OCI-LY7 (cell line): Measurements from ENCODE around the gene ANKRD13D. TPM values are rescaled to one million over a fixed set of nuclear protein-coding genes. Genes with fewer than 3 reads are reported as not detected.

Experiments
- BruUV-seq: library from RNA; stranded (reverse); fragments of 400-500 nt; replicated peaks from 2 replicates; lab custom pipeline; 2021; lab: Mats Ljungman, UMichigan
- CTCF ChIA-PET: fragments of 300-600 bp; sonication (Branson Sonifier 250); formaldehyde crosslinking; loops from one replicate; lab custom pipeline; 2022; ENCODE audit warnings: antibody characterized with exemption; ENCODE audit not compliant: unreplicated experiment; lab: Charles Lee
- POLR2A ChIA-PET: fragments of 300-600 bp; sonication (Branson Sonifier 250); formaldehyde crosslinking; loops from one replicate; lab custom pipeline; 2022; ENCODE audit warnings: antibody characterized with exemption; lab: Charles Lee
- DNase-seq: peaks from one replicate; pipeline ENCODE4 v3.0.0-alpha.2; 2015; ENCODE audit warnings: low spot score
- H2AFZ ChIP-seq: fragments of 200-600 bp; sonication (generic), shearing (Covaris generic); 2 replicates; pipeline ENCODE4 v1.6.1; 2014; ENCODE audit warnings: mild to moderate bottlenecking, antibody characterized with exemption, low read length, moderate library complexity
- H3K27ac ChIP-seq: fragments of 200-600 bp; sonication (generic); 2 replicates; pipeline ENCODE4 v1.5.1; 2014; ENCODE audit warnings: mixed run types, low read depth, mild to moderate bottlenecking, moderate library complexity, low read length, inconsistent platforms; ENCODE audit not compliant: poor library complexity, severe bottlenecking
- H3K36me3 ChIP-seq: fragments of 200-600 bp; sonication (generic); 2 replicates; pipeline ENCODE4 v1.6.1; 2014; ENCODE audit warnings: mild to moderate bottlenecking, antibody characterized with exemption, low read length, moderate library complexity, mixed read lengths; ENCODE audit not compliant: insufficient read depth
- H3K4me1 ChIP-seq: fragments of 200-600 bp; sonication (generic); 2 replicates; pipeline ENCODE4 v1.5.1; 2014; ENCODE audit warnings: mild to moderate bottlenecking, low read length; ENCODE audit not compliant: insufficient read depth, poor library complexity, severe bottlenecking
- H3K4me2 ChIP-seq: fragments of 200-600 bp; sonication (generic); 2 replicates; pipeline ENCODE4 v1.6.1; 2014; ENCODE audit warnings: mild to moderate bottlenecking, low read length
- H3K4me3 ChIP-seq: fragments of 200-600 bp; sonication (generic); 2 replicates; pipeline ENCODE4 v1.5.1; 2014; ENCODE audit warnings: mild to moderate bottlenecking, low read depth, low read length; ENCODE audit not compliant: poor library complexity, severe bottlenecking
- H3K79me2 ChIP-seq: fragments of 200-600 bp; sonication (generic); 2 replicates; pipeline ENCODE4 v1.6.1; 2016; ENCODE audit warnings: low read depth, mild to moderate bottlenecking, low read length, moderate library complexity, mixed read lengths; ENCODE audit not compliant: insufficient read depth
- H3K9me2 ChIP-seq: fragments of 200-600 bp; sonication (generic); 2 replicates; pipeline ENCODE4 v1.6.1; 2016; ENCODE audit warnings: mild to moderate bottlenecking, low read length, mixed read lengths; ENCODE audit not compliant: insufficient read depth
- H3K9me3 ChIP-seq: fragments of 200-600 bp; sonication (generic); 2 replicates; pipeline ENCODE4 v1.6.1; 2014; ENCODE audit warnings: mild to moderate bottlenecking, mixed run types, low read length, mixed read lengths
- H4K20me1 ChIP-seq: fragments of 200-600 bp; sonication (generic); 2 replicates; pipeline ENCODE4 v1.6.1; 2014; ENCODE audit warnings: mild to moderate bottlenecking, antibody characterized with exemption, low read length, moderate library complexity, mixed read lengths; ENCODE audit not compliant: insufficient read depth
- EZH2phosphoT487 ChIP-seq: fragments of 200-600 bp; sonication (generic); IDR thresholded peaks from 2 replicates; pipeline ENCODE4 v1.6.1; 2018; ENCODE audit warnings: low read depth, borderline replicate concordance, mild to moderate bottlenecking, mixed run types, antibody characterized with exemption, low read length, moderate library complexity, mixed read lengths
- intact Hi-C: fragments of 100-400 bp; cut with micrococcal nuclease; formaldehyde crosslinking; loops from one replicate; pipeline ENCODE4 v1.10.0; 2022; ENCODE audit not compliant: unreplicated experiment
- total RNA-seq, 2 experiments: library from RNA; depleted of rRNA in 1 of 2; stranded (reverse); fragments of >200 nt in 1 of 2; shearing (Covaris generic) in 1 of 2; gene quantifications; 2 replicates each; pipeline ENCODE4 v1.2.3, GENCODE V29; 2014 to 2022
- TF ChIP-seq, protein P1 (sequence below): fragments of 200-600 bp; sonication (generic); conservative IDR thresholded peaks from 2 replicates; pipeline ENCODE4 v1.5.1; 2014; ENCODE audit warnings: mild to moderate bottlenecking, antibody characterized with exemption, low read length, moderate library complexity, mixed read lengths

Gene ANKRD13D
- total RNA-seq, 2 experiments from 2014 or later = 119 to 136 TPM

DNA sequence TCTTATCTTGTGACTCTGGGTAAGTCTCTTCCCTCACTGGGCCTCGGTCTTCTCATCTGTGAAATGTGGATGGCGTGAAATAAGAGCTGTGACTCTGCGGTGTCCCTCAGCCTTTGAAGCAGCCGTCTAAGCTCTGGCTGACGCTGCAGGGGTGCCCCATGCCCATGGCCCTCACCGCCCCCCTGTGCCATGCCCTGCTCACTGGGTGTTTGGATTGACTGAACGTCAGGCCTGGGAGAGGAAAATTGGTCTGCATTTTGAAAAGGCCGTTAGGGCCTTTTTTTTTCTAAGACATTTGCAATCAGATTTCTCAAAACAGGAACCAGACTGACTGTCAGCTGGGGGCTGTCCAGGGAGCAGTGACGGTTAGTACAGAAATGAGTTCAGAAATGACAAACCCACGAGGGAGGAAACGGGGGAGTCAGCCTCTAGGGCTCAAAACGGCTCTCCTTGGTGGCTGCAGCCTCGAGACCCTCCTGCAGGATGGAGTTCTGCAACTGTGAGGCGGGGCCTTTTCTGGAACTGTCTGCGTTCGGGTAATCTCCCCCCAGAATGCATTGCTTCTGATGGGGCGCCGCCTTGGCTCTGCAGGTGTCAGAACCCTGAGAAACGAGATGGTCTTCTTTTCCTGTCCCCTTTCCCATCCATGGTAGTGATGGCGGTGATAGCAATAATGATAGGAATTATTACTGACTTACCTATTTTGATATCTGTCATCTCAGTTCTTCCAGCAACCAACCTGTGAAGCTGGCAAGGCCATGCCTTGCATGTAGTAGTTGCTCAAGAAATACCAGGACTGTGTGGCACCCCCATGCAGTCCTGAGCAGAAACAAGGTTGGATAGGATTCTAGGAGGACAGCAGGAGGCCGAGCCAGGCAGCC, 20.8 kb upstream of the ANKRD13D start:
- TF ChIP-seq, protein P1, sequence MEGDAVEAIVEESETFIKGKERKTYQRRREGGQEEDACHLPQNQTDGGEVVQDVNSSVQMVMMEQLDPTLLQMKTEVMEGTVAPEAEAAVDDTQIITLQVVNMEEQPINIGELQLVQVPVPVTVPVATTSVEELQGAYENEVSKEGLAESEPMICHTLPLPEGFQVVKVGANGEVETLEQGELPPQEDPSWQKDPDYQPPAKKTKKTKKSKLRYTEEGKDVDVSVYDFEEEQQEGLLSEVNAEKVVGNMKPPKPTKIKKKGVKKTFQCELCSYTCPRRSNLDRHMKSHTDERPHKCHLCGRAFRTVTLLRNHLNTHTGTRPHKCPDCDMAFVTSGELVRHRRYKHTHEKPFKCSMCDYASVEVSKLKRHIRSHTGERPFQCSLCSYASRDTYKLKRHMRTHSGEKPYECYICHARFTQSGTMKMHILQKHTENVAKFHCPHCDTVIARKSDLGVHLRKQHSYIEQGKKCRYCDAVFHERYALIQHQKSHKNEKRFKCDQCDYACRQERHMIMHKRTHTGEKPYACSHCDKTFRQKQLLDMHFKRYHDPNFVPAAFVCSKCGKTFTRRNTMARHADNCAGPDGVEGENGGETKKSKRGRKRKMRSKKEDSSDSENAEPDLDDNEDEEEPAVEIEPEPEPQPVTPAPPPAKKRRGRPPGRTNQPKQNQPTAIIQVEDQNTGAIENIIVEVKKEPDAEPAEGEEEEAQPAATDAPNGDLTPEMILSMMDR = no peak
- no peak for TF ChIP-seq EZH2phosphoT487
- ChIA-PET POLR2A (interaction anchor here (0.7 to 2.4 kb wide), 2 partner anchors 9 to 83 kb away, joined by 3 to 10 read pairs; no protein-coding TSS in a partner anchor), CTCF (interaction anchor here (0.5 to 1.1 kb wide), 2 partner anchors 9 to 141 kb away, joined by 3 to 6 read pairs; no protein-coding TSS in a partner anchor)
- peak; percentile 92 for DNase-seq
- peaks cover 86% of the 10 kb centered on the region for H3K4me1 ChIP-seq
- H3K79me2 ChIP-seq = peaks cover 67% of the 10 kb centered on the region
- peak overlapping the region; percentile 97 for H3K4me2 ChIP-seq
- H2AFZ ChIP-seq = no peak overlapping the region
- H3K27ac ChIP-seq = peak overlapping the region; percentile 98
- no peaks in the 10 kb centered on the region for H3K9me2 ChIP-seq
- H3K4me3 ChIP-seq = peak overlapping the region; percentile 87
- H3K36me3 ChIP-seq = peaks cover 65% of the 10 kb centered on the region
- H4K20me1 ChIP-seq = peaks cover 7% of the 10 kb centered on the region; the same call in 1 of the 2 replicates
- intact Hi-C loops = loop anchor here (1.0 to 5.0 kb wide), 4 partner anchors 9 to 379 kb away; partner anchors contain the start of genes CDK2AP2 and PITPNM1
- no TSS peak for BruUV-seq
- no peaks in the 10 kb centered on the region for H3K9me3 ChIP-seq

DNA sequence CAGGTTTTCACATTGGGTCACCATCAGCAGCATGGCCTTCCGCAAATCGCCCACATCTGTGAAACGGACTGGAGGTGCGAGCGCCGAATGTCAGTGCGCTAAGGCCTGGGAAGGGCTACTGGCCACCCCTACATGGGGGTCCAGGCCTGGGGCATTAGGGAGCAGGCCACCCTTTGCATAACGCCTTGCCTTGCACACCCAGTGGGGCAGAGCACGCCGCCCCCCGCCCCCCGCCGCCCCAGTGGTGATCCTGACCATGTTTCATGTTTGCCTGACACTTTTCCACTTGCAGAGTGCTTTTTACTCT, 20.2 kb upstream of the ANKRD13D start:
- CTCF ChIA-PET = no interaction called here
- no peaks in the 10 kb centered on the region for H3K9me3 ChIP-seq
- H3K9me2 ChIP-seq = no peaks in the 10 kb centered on the region
- H2AFZ ChIP-seq = no peak overlapping the region
- TF ChIP-seq EZH2phosphoT487 = no peak
- TF ChIP-seq, protein P1 = no peak
- BruUV-seq = no TSS peak
- peak overlapping the region; percentile 97 for H3K4me2 ChIP-seq
- H4K20me1 ChIP-seq = peaks cover 7% of the 10 kb centered on the region; the same call in 1 of the 2 replicates
- H3K4me1 ChIP-seq = peaks cover 86% of the 10 kb centered on the region
- peaks cover 72% of the 10 kb centered on the region for H3K79me2 ChIP-seq
- H3K4me3 ChIP-seq = peak overlapping the region; percentile 87
- intact Hi-C loops = loop anchor here (1.0 to 5.0 kb wide), 4 partner anchors 8 to 378 kb away; partner anchors contain the start of genes CDK2AP2 and PITPNM1
- POLR2A ChIA-PET = interaction anchor here (1.6 kb wide), 1 partner anchor 19 kb away, joined by 5 read pairs; no protein-coding TSS in a partner anchor
- peak overlapping the region; percentile 98 for H3K27ac ChIP-seq
- H3K36me3 ChIP-seq = peaks cover 70% of the 10 kb centered on the region
- no peak for DNase-seq
